ENCODE measurements around the gene CSTPP1. TPM values are rescaled to one million over a fixed set of nuclear protein-coding genes. Genes with fewer than 3 reads are reported as not detected.

CSTPP1 gene
- total RNA-seq, 1 donor from 2014 or later, result 31.5 TPM

DNA sequence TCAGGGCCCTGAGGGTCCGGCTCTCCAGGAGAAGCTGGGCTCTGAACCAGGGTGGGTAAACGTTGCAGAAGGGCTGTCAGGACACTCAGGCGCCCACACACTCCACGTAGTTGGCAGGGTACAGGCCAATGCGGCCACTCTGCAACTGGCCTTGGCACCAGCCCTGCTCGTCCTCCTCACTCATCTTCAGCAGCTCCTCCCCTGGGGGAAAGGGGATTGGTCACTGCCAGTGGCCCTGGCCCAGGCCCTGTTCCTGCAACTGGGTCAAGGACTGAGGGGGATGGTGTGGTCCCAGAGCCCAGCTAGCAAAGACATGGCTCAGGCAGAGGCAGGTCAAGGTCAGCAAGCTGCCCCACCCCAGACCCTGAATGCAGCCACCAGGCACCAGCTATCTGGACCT is 241.3 kb downstream of the CSTPP1 start:
- DNase-seq (ENCODE audit: low read depth), result no peak
- H3K27me3 ChIP-seq (ENCODE audit: control insufficient read depth, insufficient read depth, low read length), result no peaks in the 10 kb centered on the region
- peaks cover 2% of the 10 kb centered on the region for H3K36me3 ChIP-seq (ENCODE audit: control insufficient read depth, insufficient read depth, low read length)
- H3K4me3 ChIP-seq (ENCODE audit: low read depth, low read length), result no peak overlapping the region
- TF ChIP-seq CTCF (IDR thresholded peaks at IDR 0.05; ENCODE audit: insufficient read depth, low read length, poor library complexity, severe bottlenecking), result no peak

GRCh38 chr11:47178316-47178715 is 241.8 kb downstream of the CSTPP1 start:
- no peak for TF ChIP-seq CTCF (IDR thresholded peaks at IDR 0.05; ENCODE audit: insufficient read depth, low read length, poor library complexity, severe bottlenecking)
- DNase-seq (ENCODE audit: low read depth), result no peak
- peaks cover 2% of the 10 kb centered on the region for H3K36me3 ChIP-seq (ENCODE audit: control insufficient read depth, insufficient read depth, low read length)
- H3K27me3 ChIP-seq (ENCODE audit: control insufficient read depth, insufficient read depth, low read length), result no peaks in the 10 kb centered on the region
- no peak overlapping the region for H3K4me3 ChIP-seq (ENCODE audit: low read depth, low read length)

DNA sequence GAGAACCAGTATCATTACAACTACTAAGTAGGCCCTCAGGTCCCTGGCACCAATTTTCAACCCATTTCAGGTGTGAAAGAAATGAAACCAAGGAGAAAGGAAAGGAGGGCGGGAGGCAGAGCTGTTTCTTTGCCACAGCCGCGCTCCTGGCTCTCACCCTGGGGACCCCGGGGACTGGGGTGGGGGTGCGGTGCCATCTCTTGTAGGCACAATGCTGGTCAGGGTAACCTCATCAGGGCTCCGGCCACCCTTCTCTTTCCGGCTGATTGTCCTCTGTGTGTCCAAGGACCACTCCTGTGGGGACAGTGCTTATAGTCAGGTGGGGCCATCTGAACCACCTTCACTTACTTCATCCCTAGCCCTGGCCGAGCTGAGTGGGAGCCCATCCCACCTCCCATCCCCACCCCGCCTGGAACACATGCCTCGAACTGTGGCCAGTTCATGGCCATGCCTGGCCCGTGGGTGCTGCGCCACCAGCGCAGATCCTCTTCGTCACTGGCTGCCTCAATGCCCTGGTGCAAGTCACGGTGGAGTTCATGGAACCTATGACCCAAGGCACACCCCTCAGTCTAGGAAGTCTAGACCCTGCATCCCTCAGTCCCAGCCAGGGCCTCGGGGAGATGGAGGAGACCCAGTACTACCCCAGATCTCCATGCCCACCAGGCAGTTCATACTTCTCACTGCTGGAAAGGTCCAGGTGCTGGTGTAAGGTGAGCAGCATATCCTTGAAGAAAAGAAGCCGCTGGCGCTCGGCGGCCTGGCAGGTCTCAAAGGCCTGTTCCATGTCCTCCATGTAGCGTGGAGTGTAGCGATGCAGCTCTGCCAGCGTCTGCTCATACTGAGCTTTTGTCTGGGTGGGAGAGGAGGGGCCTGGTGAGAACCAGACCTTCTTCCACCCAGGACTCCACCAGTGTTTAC is 242.4 kb downstream of the CSTPP1 start:
- TF ChIP-seq CTCF (IDR thresholded peaks at IDR 0.05; ENCODE audit: insufficient read depth, low read length, poor library complexity, severe bottlenecking), result no peak
- no peaks in the 10 kb centered on the region for H3K27me3 ChIP-seq (ENCODE audit: control insufficient read depth, insufficient read depth, low read length)
- peaks cover 2% of the 10 kb centered on the region for H3K36me3 ChIP-seq (ENCODE audit: control insufficient read depth, insufficient read depth, low read length)
- no peak for DNase-seq (ENCODE audit: low read depth)
- no peak overlapping the region for H3K4me3 ChIP-seq (ENCODE audit: low read depth, low read length)

GRCh38 chr11:47179655-47179991 is 243.1 kb downstream of the CSTPP1 start:
- peak; percentile 65 for TF ChIP-seq CTCF (IDR thresholded peaks at IDR 0.05; ENCODE audit: insufficient read depth, low read length, poor library complexity, severe bottlenecking)
- H3K36me3 ChIP-seq (ENCODE audit: control insufficient read depth, insufficient read depth, low read length), result peaks cover 2% of the 10 kb centered on the region

DNA sequence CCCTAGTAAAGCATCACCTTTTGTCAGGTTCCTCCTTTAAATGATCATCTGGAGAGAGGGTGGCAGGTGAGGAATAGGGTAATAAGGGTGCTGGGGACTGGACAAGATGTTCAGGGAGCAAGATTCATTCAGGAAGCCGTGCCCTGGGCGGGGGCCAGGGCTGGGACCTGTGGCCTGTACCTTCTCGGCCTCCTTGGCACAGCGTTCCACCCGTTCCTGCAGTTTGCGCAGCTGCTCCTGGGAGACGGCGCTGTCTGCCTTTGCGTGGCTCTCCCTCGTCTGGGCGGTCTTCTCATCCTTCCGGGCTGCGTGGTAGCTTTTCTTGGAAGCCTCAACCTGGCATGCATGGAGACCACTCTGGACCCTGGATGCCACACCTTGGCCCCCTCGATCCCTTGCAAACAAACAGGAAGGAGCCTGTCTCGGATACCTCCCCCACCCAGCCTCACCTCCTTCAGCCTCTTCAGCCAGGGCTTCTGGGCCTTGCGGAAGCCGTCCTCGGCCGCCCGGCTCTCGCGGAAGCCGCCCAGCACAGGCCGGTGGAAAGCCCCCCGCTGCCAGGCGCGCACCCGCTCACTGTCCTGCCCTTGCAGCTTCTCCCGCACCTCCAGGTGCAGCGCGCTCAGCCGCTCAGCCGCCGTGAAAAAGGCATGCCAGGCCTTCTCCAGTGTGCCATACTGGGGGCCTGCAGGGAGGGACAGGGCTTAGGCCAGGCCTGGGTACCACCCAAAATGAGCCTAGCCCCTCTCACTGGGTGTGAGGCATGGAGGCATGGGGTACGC is 243.6 kb downstream of the CSTPP1 start:
- Histone ChIP-seq H3K4me3 (ENCODE audit: low read depth, low read length) (no peak overlapping the region), H3K36me3 (ENCODE audit: control insufficient read depth, insufficient read depth, low read length) (peaks cover 2% of the 10 kb centered on the region), H3K27me3 (ENCODE audit: control insufficient read depth, insufficient read depth, low read length) (no peaks in the 10 kb centered on the region)
- TF ChIP-seq CTCF (IDR thresholded peaks at IDR 0.05; ENCODE audit: insufficient read depth, low read length, poor library complexity, severe bottlenecking), result no peak
- DNase-seq (ENCODE audit: low read depth), result no peak

More at GRCh38 chr11:47179655-47179991, 243.1 kb downstream of the CSTPP1 start:
- Histone ChIP-seq H3K27me3 (ENCODE audit: control insufficient read depth, insufficient read depth, low read length) (no peaks in the 10 kb centered on the region), H3K4me3 (ENCODE audit: low read depth, low read length) (no peak overlapping the region)
- no peak for DNase-seq (ENCODE audit: low read depth)

Measured in kidney epithelial cell (primary cell).